Neural cell (in vitro differentiated cells): ENCODE results near the gene ANKRD63. TPM values are rescaled to one million over a fixed set of nuclear protein-coding genes. Genes with fewer than 3 reads are reported as not detected.

Source experiments
- H2AFZ ChIP-seq: fragments of 200-600, 300-800 bp; sonication (generic), shearing (Covaris generic); 2 replicates; pipeline ENCODE4 v1.6.0; 2014; ENCODE audit warnings: low read depth, mild to moderate bottlenecking, antibody characterized with exemption, low read length, moderate library complexity
- H3F3A ChIP-seq: fragments of 200-600 bp; shearing (Covaris generic); 2 replicates; pipeline ENCODE4 v1.6.1; 2016; ENCODE audit warnings: mild to moderate bottlenecking, moderate library complexity, mixed read lengths, antibody characterized with exemption, low read length; ENCODE audit not compliant: insufficient read depth, poor library complexity, severe bottlenecking
- H3K27ac ChIP-seq: fragments of 200-600, 300-800 bp; sonication (generic), shearing (Covaris generic); 2 replicates; pipeline ENCODE4 v1.5.1; 2014; ENCODE audit warnings: mild to moderate bottlenecking, low read length, moderate library complexity
- H3K27me3 ChIP-seq: fragments of 300-800, 200-600 bp; sonication (generic), shearing (Covaris generic); 2 replicates; pipeline ENCODE4 v1.6.0; 2014; ENCODE audit warnings: mild to moderate bottlenecking, low read depth, low read length, moderate library complexity; ENCODE audit not compliant: insufficient read depth
- H3K36me3 ChIP-seq: fragments of 300-800, 200-600 bp; sonication (generic), shearing (Covaris generic); 2 replicates; pipeline ENCODE4 v1.5.1; 2014; ENCODE audit warnings: mild to moderate bottlenecking, antibody characterized with exemption, low read length, moderate library complexity; ENCODE audit not compliant: insufficient read depth
- H3K4me2 ChIP-seq: fragments of 300-800, 200-600 bp; sonication (generic), shearing (Covaris generic); 2 replicates; pipeline ENCODE4 v1.6.0; 2014; ENCODE audit warnings: mild to moderate bottlenecking, low read length
- H3K4me3 ChIP-seq: fragments of 300-800, 200-600 bp; sonication (generic), shearing (Covaris generic); 2 replicates; pipeline ENCODE4 v1.5.1; 2014; ENCODE audit warnings: mild to moderate bottlenecking, low read length, moderate library complexity
- H3K79me2 ChIP-seq: fragments of 200-600 bp; shearing (Covaris generic); replicated peaks from 2 replicates; pipeline ENCODE4 v1.6.0; 2014; ENCODE audit warnings: mild to moderate bottlenecking, low read length, moderate library complexity; ENCODE audit not compliant: insufficient read depth
- H3K9ac ChIP-seq: fragments of 300-800, 200-600 bp; sonication (generic), shearing (Covaris generic); 2 replicates; pipeline ENCODE4 v1.6.1; 2016; ENCODE audit warnings: mild to moderate bottlenecking, low read length, mixed read lengths
- H3K9me2 ChIP-seq: fragments of 200-600 bp; shearing (Covaris generic); 2 replicates; pipeline ENCODE4 v1.6.1; 2016; ENCODE audit warnings: mild to moderate bottlenecking, low read length, mixed read lengths; ENCODE audit not compliant: insufficient read depth
- H3K9me3 ChIP-seq: fragments of 200-600, 300-800 bp; sonication (generic), shearing (Covaris generic); 2 replicates; pipeline ENCODE4 v1.6.1; 2016; ENCODE audit warnings: mild to moderate bottlenecking, mixed run types, low read length, moderate library complexity, mixed read lengths
- H4K20me1 ChIP-seq: fragments of 200-600 bp; shearing (Covaris generic); 2 replicates; pipeline ENCODE4 v1.6.1; 2016; ENCODE audit warnings: mild to moderate bottlenecking, mixed run types; ENCODE audit not compliant: insufficient read depth
- CTCF ChIP-seq: fragments of 450-650 bp; IDR thresholded peaks from 2 replicates; pipeline ENCODE4 v1.5.1; 2014; ENCODE audit warnings: antibody characterized with exemption, mild to moderate bottlenecking, moderate library complexity; ENCODE audit not compliant: poor library complexity, severe bottlenecking
- EP300 ChIP-seq: fragments of 450-650 bp; conservative IDR thresholded peaks from 2 replicates; pipeline ENCODE4 v1.6.1; 2014; ENCODE audit warnings: antibody characterized with exemption, mild to moderate bottlenecking, moderate library complexity; ENCODE audit not compliant: poor library complexity, severe bottlenecking
- EZH2 ChIP-seq: fragments of 200-600, 300-800 bp; shearing (Covaris generic), sonication (generic); IDR thresholded peaks from 2 replicates; pipeline ENCODE4 v1.6.1; 2014; ENCODE audit warnings: antibody characterized with exemption, low read length, borderline replicate concordance, mild to moderate bottlenecking; ENCODE audit not compliant: insufficient read depth, poor library complexity, severe bottlenecking
- MXI1 ChIP-seq: fragments of 450-650 bp; conservative IDR thresholded peaks from 2 replicates; pipeline ENCODE4 v1.6.1; 2014; ENCODE audit warnings: antibody characterized with exemption, mild to moderate bottlenecking; ENCODE audit not compliant: poor library complexity, severe bottlenecking
- POLR2AphosphoS5 ChIP-seq: IDR thresholded peaks from 2 replicates; pipeline ENCODE4 v1.6.1; 2012
- RAD21 ChIP-seq: fragments of 450-650 bp; conservative IDR thresholded peaks from 2 replicates; pipeline ENCODE4 v1.6.1; 2014; ENCODE audit warnings: antibody characterized with exemption, mild to moderate bottlenecking, moderate library complexity
- SMC3 ChIP-seq: fragments of 450-650 bp; conservative IDR thresholded peaks from 2 replicates; pipeline ENCODE4 v1.6.1; 2014; ENCODE audit warnings: antibody characterized with exemption, mild to moderate bottlenecking, moderate library complexity; ENCODE audit not compliant: poor library complexity
- TAF1 ChIP-seq: IDR thresholded peaks from 2 replicates; pipeline ENCODE4 v1.6.1; 2012; ENCODE audit warnings: low read depth
- polyA plus RNA-seq: library from polyadenylated mRNA; depleted of rRNA; stranded (reverse); fragments of >200 nt; gene quantifications from 2 replicates; pipeline ENCODE4 v1.2.3, GENCODE V29; 2014
- TF ChIP-seq, protein P1 (sequence below): IDR thresholded peaks from 2 replicates; pipeline ENCODE4 v1.6.1; 2012; ENCODE audit warnings: borderline replicate concordance

The ANKRD63 gene
- polyA plus RNA-seq, 1 donor from 2014 or later = 2.1 TPM

- H3K9ac ChIP-seq = no peak overlapping the region
- no peaks in the 10 kb centered on the region for H3F3A ChIP-seq
- H2AFZ ChIP-seq = no peak overlapping the region
- peaks cover 4% of the 10 kb centered on the region for H3K79me2 ChIP-seq
- no peak overlapping the region for H3K27ac ChIP-seq
- no peak overlapping the region for H3K4me2 ChIP-seq
- no peaks in the 10 kb centered on the region for H3K36me3 ChIP-seq
- H3K9me3 ChIP-seq = no peaks in the 10 kb centered on the region
- H3K4me3 ChIP-seq = no peak overlapping the region
- TF ChIP-seq, protein P1, sequence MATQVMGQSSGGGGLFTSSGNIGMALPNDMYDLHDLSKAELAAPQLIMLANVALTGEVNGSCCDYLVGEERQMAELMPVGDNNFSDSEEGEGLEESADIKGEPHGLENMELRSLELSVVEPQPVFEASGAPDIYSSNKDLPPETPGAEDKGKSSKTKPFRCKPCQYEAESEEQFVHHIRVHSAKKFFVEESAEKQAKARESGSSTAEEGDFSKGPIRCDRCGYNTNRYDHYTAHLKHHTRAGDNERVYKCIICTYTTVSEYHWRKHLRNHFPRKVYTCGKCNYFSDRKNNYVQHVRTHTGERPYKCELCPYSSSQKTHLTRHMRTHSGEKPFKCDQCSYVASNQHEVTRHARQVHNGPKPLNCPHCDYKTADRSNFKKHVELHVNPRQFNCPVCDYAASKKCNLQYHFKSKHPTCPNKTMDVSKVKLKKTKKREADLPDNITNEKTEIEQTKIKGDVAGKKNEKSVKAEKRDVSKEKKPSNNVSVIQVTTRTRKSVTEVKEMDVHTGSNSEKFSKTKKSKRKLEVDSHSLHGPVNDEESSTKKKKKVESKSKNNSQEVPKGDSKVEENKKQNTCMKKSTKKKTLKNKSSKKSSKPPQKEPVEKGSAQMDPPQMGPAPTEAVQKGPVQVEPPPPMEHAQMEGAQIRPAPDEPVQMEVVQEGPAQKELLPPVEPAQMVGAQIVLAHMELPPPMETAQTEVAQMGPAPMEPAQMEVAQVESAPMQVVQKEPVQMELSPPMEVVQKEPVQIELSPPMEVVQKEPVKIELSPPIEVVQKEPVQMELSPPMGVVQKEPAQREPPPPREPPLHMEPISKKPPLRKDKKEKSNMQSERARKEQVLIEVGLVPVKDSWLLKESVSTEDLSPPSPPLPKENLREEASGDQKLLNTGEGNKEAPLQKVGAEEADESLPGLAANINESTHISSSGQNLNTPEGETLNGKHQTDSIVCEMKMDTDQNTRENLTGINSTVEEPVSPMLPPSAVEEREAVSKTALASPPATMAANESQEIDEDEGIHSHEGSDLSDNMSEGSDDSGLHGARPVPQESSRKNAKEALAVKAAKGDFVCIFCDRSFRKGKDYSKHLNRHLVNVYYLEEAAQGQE = no peak
- TF ChIP-seq SMC3 (no peak), CTCF (no peak), POLR2AphosphoS5 (no peak), MXI1 (no peak), RAD21 (no peak), TAF1 (no peak), EP300 (no peak), EZH2 (no peak)
- no peaks in the 10 kb centered on the region for H4K20me1 ChIP-seq
- no peaks in the 10 kb centered on the region for H3K9me2 ChIP-seq
- no peaks in the 10 kb centered on the region for H3K27me3 ChIP-seq
These were observed 46.9 kb upstream of the ANKRD63 start for GRCh38 chr15:40329804-40330203.

- Histone ChIP-seq H3K27ac (no peak overlapping the region), H3K27me3 (no peaks in the 10 kb centered on the region), H3K9ac (no peak overlapping the region), H3F3A (no peaks in the 10 kb centered on the region), H3K4me3 (no peak overlapping the region), H2AFZ (no peak overlapping the region), H3K9me2 (no peaks in the 10 kb centered on the region), H3K9me3 (no peaks in the 10 kb centered on the region), H4K20me1 (no peaks in the 10 kb centered on the region), H3K36me3 (no peaks in the 10 kb centered on the region), H3K79me2 (peaks cover 6% of the 10 kb centered on the region), H3K4me2 (no peak overlapping the region)
- no peak for TF ChIP-seq SMC3
- no peak for TF ChIP-seq POLR2AphosphoS5
- TF ChIP-seq, protein P1 = no peak
- TF ChIP-seq EP300 = no peak
- TF ChIP-seq TAF1 = no peak
- TF ChIP-seq EZH2 = no peak
- no peak for TF ChIP-seq RAD21
- no peak for TF ChIP-seq MXI1
- no peak for TF ChIP-seq CTCF
These were observed 45.9 kb upstream of the ANKRD63 start for GRCh38 chr15:40328751-40329150.
